SK-N-SH (cell line): Measurements from ENCODE around the gene HILPDA.

Source experiments
- CTCF ChIP-seq: fragments of 200-600 bp; sonication (generic); IDR thresholded peaks from 2 replicates; pipeline ENCODE4 v1.6.1; 2017; ENCODE audit warnings: antibody characterized with exemption, mild to moderate bottlenecking, moderate library complexity
- FOXM1 ChIP-seq: IDR thresholded peaks from 2 replicates; pipeline ENCODE4 v1.4.0; 2012; ENCODE audit warnings: low read depth, mild to moderate bottlenecking
- JUND ChIP-seq: IDR thresholded peaks from 2 replicates; pipeline ENCODE4 v1.4.0; 2012
- MXI1 ChIP-seq: IDR thresholded peaks from 2 replicates; pipeline ENCODE4 v1.6.1; 2012; ENCODE audit warnings: mild to moderate bottlenecking, low read depth, low read length, improper control_type of control experiment
- POLR2AphosphoS5 ChIP-seq: IDR thresholded peaks from 2 replicates; pipeline ENCODE4 v1.6.1; 2012; ENCODE audit warnings: low read depth, low read length
- RCOR1 ChIP-seq: fragments of 150-350 bp; IDR thresholded peaks from 2 replicates; pipeline ENCODE4 v1.6.1; 2017; ENCODE audit warnings: antibody characterized with exemption, low read length
- REST ChIP-seq: IDR thresholded peaks from 2 replicates; pipeline ENCODE4 v1.6.1; 2012; ENCODE audit warnings: mild to moderate bottlenecking, low read depth, low read length, moderate library complexity
- RFX5 ChIP-seq: IDR thresholded peaks from 2 replicates; pipeline ENCODE4 v1.6.1; 2012; ENCODE audit warnings: mild to moderate bottlenecking, improper control_type of control experiment, low read length
- SMC3 ChIP-seq: IDR thresholded peaks from 2 replicates; pipeline ENCODE4 v1.6.1; 2012; ENCODE audit warnings: low read depth, low read length, improper control_type of control experiment
- TAF1 ChIP-seq: IDR thresholded peaks from 2 replicates; pipeline ENCODE4 v1.6.1; 2012; ENCODE audit warnings: low read depth, mild to moderate bottlenecking, low read length, moderate library complexity, borderline replicate concordance
- USF2 ChIP-seq: fragments of 150-350 bp; IDR thresholded peaks from 2 replicates; pipeline ENCODE4 v1.6.1; 2017; ENCODE audit warnings: antibody characterized with exemption, low read length, low read depth, borderline replicate concordance

- TF ChIP-seq CTCF (peak; percentile 92), USF2 (no peak), POLR2AphosphoS5 (no peak), MXI1 (peak; percentile 60), TAF1 (no peak), RFX5 (peak; percentile 64; the same call in 1 of the 2 replicates), RCOR1 (no peak), SMC3 (peak; percentile 87), FOXM1 (no peak), JUND (no peak), REST (no peak)
Measured at GRCh38 chr7:128459394-128459878, 3.8 kb downstream of the HILPDA start.
